Loucy (cell line): Measurements from ENCODE around the gene DMRTB1.

Experiments used
- H2AFZ ChIP-seq: fragments of 200-600 bp; sonication (generic); 2 replicates; pipeline ENCODE4 v1.6.0; 2016; ENCODE audit warnings: antibody characterized with exemption, mild to moderate bottlenecking, low read length, moderate library complexity
- H3F3A ChIP-seq: fragments of 200-600 bp; 2 replicates; pipeline ENCODE4 v1.6.0; 2016; ENCODE audit warnings: antibody characterized with exemption, low read depth, mild to moderate bottlenecking
- H3K27me3 ChIP-seq: fragments of 200-600 bp; sonication (generic); 2 replicates; pipeline ENCODE4 v1.6.1; 2014; ENCODE audit warnings: low read length, mild to moderate bottlenecking; ENCODE audit not compliant: insufficient read depth, poor library complexity, severe bottlenecking
- H3K36me3 ChIP-seq: fragments of 200-600 bp; sonication (generic); 2 replicates; pipeline ENCODE4 v1.6.1; 2016; ENCODE audit warnings: low read length; ENCODE audit not compliant: insufficient read depth
- H3K4me1 ChIP-seq: fragments of 200-600 bp; sonication (generic); 2 replicates; pipeline ENCODE4 v1.5.1; 2014; ENCODE audit warnings: low read length, mild to moderate bottlenecking; ENCODE audit not compliant: insufficient read depth, poor library complexity, severe bottlenecking
- H3K4me2 ChIP-seq: fragments of 200-600 bp; sonication (generic); 2 replicates; pipeline ENCODE4 v1.6.0; 2014; ENCODE audit warnings: antibody characterized with exemption, low read length, low read depth, mild to moderate bottlenecking; ENCODE audit not compliant: poor library complexity, severe bottlenecking
- H3K4me3 ChIP-seq: fragments of 200-600 bp; sonication (generic); 2 replicates; pipeline ENCODE4 v1.5.1; 2014; ENCODE audit warnings: low read length, mild to moderate bottlenecking, mixed read lengths; ENCODE audit not compliant: poor library complexity, severe bottlenecking
- H3K79me2 ChIP-seq: fragments of 200-600 bp; sonication (generic); 2 replicates; pipeline ENCODE4 v1.6.1; 2014; ENCODE audit warnings: low read length; ENCODE audit not compliant: insufficient read depth
- H3K9ac ChIP-seq: fragments of 200-600 bp; sonication (generic); 2 replicates; pipeline ENCODE4 v1.6.0; 2014; ENCODE audit warnings: mild to moderate bottlenecking, low read depth, low read length, moderate library complexity; ENCODE audit not compliant: poor library complexity, severe bottlenecking
- H3K9me2 ChIP-seq: fragments of 200-600 bp; sonication (generic); replicated peaks from 2 replicates; pipeline ENCODE4 v1.6.1; 2016; ENCODE audit warnings: low read depth, low read length, mixed read lengths
- H3K9me3 ChIP-seq: fragments of 200-600 bp; sonication (generic); 2 replicates; pipeline ENCODE4 v1.6.1; 2014; ENCODE audit warnings: mild to moderate bottlenecking, antibody characterized with exemption, low read length, low read depth; ENCODE audit not compliant: insufficient read depth
- H4K20me1 ChIP-seq: fragments of 200-600 bp; sonication (generic); 2 replicates; pipeline ENCODE4 v1.6.0; 2014; ENCODE audit warnings: antibody characterized with exemption, low read length, mild to moderate bottlenecking; ENCODE audit not compliant: insufficient read depth, poor library complexity, severe bottlenecking
- CTCF ChIP-seq: fragments of 200-600 bp; sonication (generic); conservative IDR thresholded peaks from 2 replicates; pipeline ENCODE4 v1.5.1; 2014; ENCODE audit warnings: mild to moderate bottlenecking, antibody characterized with exemption, low read length
- EZH2phosphoT487 ChIP-seq: fragments of 200-600 bp; IDR thresholded peaks from 2 replicates; pipeline ENCODE4 v1.6.1; 2018; ENCODE audit warnings: antibody characterized with exemption, mild to moderate bottlenecking, moderate library complexity, borderline replicate concordance

Gene DMRTB1

GRCh38 chr1:53473463-53473862 is 14.3 kb downstream of the DMRTB1 start:
- H3K4me3 ChIP-seq: no peak overlapping the region
- no peaks in the 10 kb centered on the region for H3K9me2 ChIP-seq
- H3K4me2 ChIP-seq: no peak overlapping the region
- H4K20me1 ChIP-seq: no peaks in the 10 kb centered on the region
- H2AFZ ChIP-seq: no peak overlapping the region
- H3K9me3 ChIP-seq: no peaks in the 10 kb centered on the region
- H3K27me3 ChIP-seq: no peaks in the 10 kb centered on the region
- H3F3A ChIP-seq: no peaks in the 10 kb centered on the region
- no peaks in the 10 kb centered on the region for H3K36me3 ChIP-seq
- no peak for TF ChIP-seq EZH2phosphoT487
- peak; percentile 70 for TF ChIP-seq CTCF
- no peak overlapping the region for H3K9ac ChIP-seq
- H3K79me2 ChIP-seq: no peaks in the 10 kb centered on the region
- H3K4me1 ChIP-seq: peaks cover under 1% of the 10 kb centered on the region

- H3K9me3 ChIP-seq: no peaks in the 10 kb centered on the region
These were observed 16.5 kb downstream of the DMRTB1 start for GRCh38 chr1:53475664-53476063.

GRCh38 chr1:53476579-53476978 is 17.4 kb downstream of the DMRTB1 start:
- Histone ChIP-seq H3K4me1 (peaks cover 9% of the 10 kb centered on the region), H3K79me2 (no peaks in the 10 kb centered on the region), H4K20me1 (no peaks in the 10 kb centered on the region), H3K4me2 (no peak overlapping the region), H3K4me3 (no peak overlapping the region), H3K9me2 (no peaks in the 10 kb centered on the region), H3K9me3 (no peaks in the 10 kb centered on the region), H2AFZ (no peak overlapping the region), H3K36me3 (no peaks in the 10 kb centered on the region), H3K27me3 (no peaks in the 10 kb centered on the region), H3K9ac (no peak overlapping the region), H3F3A (no peaks in the 10 kb centered on the region)
- TF ChIP-seq EZH2phosphoT487 (no peak), CTCF (no peak)

More at GRCh38 chr1:53475664-53476063, 16.5 kb downstream of the DMRTB1 start:
- H3K36me3 ChIP-seq: no peaks in the 10 kb centered on the region
- peaks cover 4% of the 10 kb centered on the region for H3K4me1 ChIP-seq
- H3F3A ChIP-seq: no peaks in the 10 kb centered on the region
- no peak overlapping the region for H3K4me3 ChIP-seq
- H3K9ac ChIP-seq: no peak overlapping the region
- no peak overlapping the region for H3K4me2 ChIP-seq
- no peaks in the 10 kb centered on the region for H3K9me2 ChIP-seq
- no peak overlapping the region for H2AFZ ChIP-seq
- H3K79me2 ChIP-seq: no peaks in the 10 kb centered on the region
- H4K20me1 ChIP-seq: no peaks in the 10 kb centered on the region
- no peaks in the 10 kb centered on the region for H3K27me3 ChIP-seq
- no peak for TF ChIP-seq EZH2phosphoT487
- TF ChIP-seq CTCF: no peak
